ENCODE results near the gene RAB24.

GRCh38 chr5:177310757-177311391, 7.4 kb upstream of the RAB24 start:
- TF ChIP-seq CTCF (IDR thresholded peaks at IDR 0.05; ENCODE audit: insufficient read depth, low read depth, low read length) (no peak), EZH2 (IDR thresholded peaks at IDR 0.05; ENCODE audit: insufficient read depth, low read length) (no peak)

All from astrocyte (in vitro differentiated cells and primary cell).